Body of pancreas (tissue), 4 donors: ENCODE data around the gene TEAD1. TPM values are rescaled to one million over a fixed set of nuclear protein-coding genes. Genes with fewer than 3 reads are reported as not detected.
"Not testable (repeated sequence)": the region's sequence is repeated elsewhere in the genome, so short reads cannot be mapped to it uniquely, and the experiment has no call there.

Experiments used
- ATAC-seq: fragments of 150-250 bp; one replicate; pipeline ENCODE4 v1.9.1; 2016
- DNase-seq, 4 donors: peaks; one replicate each; pipeline ENCODE4 v3.0.0-alpha.2; 2019
- H3K27ac ChIP-seq, 4 donors: fragments of 200-600 bp; sonication (generic); 1 replicate in 3 of 4; 2 replicates in 1 of 4; pipeline versions ENCODE4 v1.5.1 to v1.6.1; 2016 to 2019; ENCODE audit warnings: mild to moderate bottlenecking in 1 of 4, mixed read lengths in 1 of 4, moderate library complexity in 1 of 4
- H3K27me3 ChIP-seq, 2 donors: fragments of 200-600 bp; sonication (generic); one replicate each; pipeline ENCODE4 v1.6.0; 2016; ENCODE audit warnings: mild to moderate bottlenecking in 1 of 2
- H3K36me3 ChIP-seq, 2 donors: fragments of 200-600 bp; sonication (generic); replicated peaks in 1 of 2; 2 replicates each; pipeline ENCODE4 v1.5.1; 2016; ENCODE audit warnings: low read depth in 2 of 2; ENCODE audit not compliant: insufficient read depth in 1 of 2
- H3K4me1 ChIP-seq: fragments of 200-600 bp; sonication (generic); one replicate; pipeline ENCODE4 v1.6.0; 2016
- H3K4me3 ChIP-seq, 2 donors: fragments of 200-600 bp; sonication (generic); 1 replicate in 1 of 2; 2 replicates in 1 of 2; pipeline ENCODE4 v1.5.1; 2016 to 2019
- H3K9me3 ChIP-seq, 3 donors: fragments of 200-600 bp; sonication (generic); 1 replicate in 2 of 3; 2 replicates in 1 of 3; pipeline ENCODE4 v1.5.1; 2016
- CTCF ChIP-seq, 7 experiments: fragments of 450-650 bp in 4 of 7; fragments of 200-600 bp in 3 of 7; sonication (generic) in 3 of 7; IDR thresholded peaks; one replicate each; pipeline ENCODE4 v1.5.1; 2016 to 2019; ENCODE audit warnings: antibody characterized with exemption in 7 of 7
- POLR2A ChIP-seq, 3 donors: fragments of 450-650 bp; IDR thresholded peaks; one replicate each; pipeline ENCODE4 v1.6.1; 2016; ENCODE audit warnings: antibody characterized with exemption in 3 of 3, mild to moderate bottlenecking in 2 of 3
- WGBS, 2 donors: methylation state at CpG; one replicate each; pipeline ENCODE4 v1.1.5; 2017; 5-methylcytosine and 5-hydroxymethylcytosine counted together
- intact Hi-C: fragments of 100-400 bp; cut with DNase I; formaldehyde crosslinking; loops from one replicate; pipeline ENCODE4 v1.15.1; 2023
- total RNA-seq, 2 donors: library from RNA; depleted of rRNA; stranded (reverse); fragments of >200 nt; gene quantifications; one replicate each; pipeline ENCODE4 v1.1.0, GENCODE V29; 2016

The TEAD1 gene
- total RNA-seq, 2 donors from 2014 or later = 36.9 to 55.0 TPM

GRCh38 chr11:12871788-12872321, 197.6 kb downstream of the TEAD1 start:
- 91 to 96% methylated on average over 11 of the region's 11 CpGs for WGBS, 2 donors
- no peak for ATAC-seq
- H3K4me3 ChIP-seq = no peak overlapping the region
- no peaks in the 10 kb centered on the region for H3K4me1 ChIP-seq
- intact Hi-C loops = no loop called here
- no peak overlapping the region for H3K27ac ChIP-seq
- DNase-seq = no peak
- H3K9me3 ChIP-seq = no peaks in the 10 kb centered on the region
- H3K27me3 ChIP-seq = no peaks in the 10 kb centered on the region
- TF ChIP-seq CTCF (IDR thresholded peaks at IDR 0.05) (no peak), POLR2A (IDR thresholded peaks at IDR 0.05) (no peak)
- no peaks in the 10 kb centered on the region for H3K36me3 ChIP-seq

- Histone ChIP-seq H3K36me3 (no peaks in the 10 kb centered on the region), H3K4me3 (no peak overlapping the region), H3K27me3 (no peaks in the 10 kb centered on the region), H3K27ac (no peak overlapping the region), H3K9me3 (no peaks in the 10 kb centered on the region), H3K4me1 (no peaks in the 10 kb centered on the region)
- no peak for ATAC-seq
- intact Hi-C loops = no loop called here
- no peak for DNase-seq
- TF ChIP-seq CTCF (IDR thresholded peaks at IDR 0.05) (no peak), POLR2A (IDR thresholded peaks at IDR 0.05) (no peak)
- WGBS, 2 donors = 85 to 93% methylated on average over 5 of the region's 5 CpGs
These were observed 202.1 kb downstream of the TEAD1 start for GRCh38 chr11:12876340-12876739.

- Histone ChIP-seq H3K36me3 (peaks cover 0 to 1% of the 10 kb centered on the region in 2 donors), H3K27me3 (no peaks in the 10 kb centered on the region), H3K4me1 (no peaks in the 10 kb centered on the region), H3K9me3 (no peaks in the 10 kb centered on the region), H3K27ac (no peak overlapping the region), H3K4me3 (no peak overlapping the region)
- intact Hi-C loops = no loop called here
- TF ChIP-seq CTCF (IDR thresholded peaks at IDR 0.05) = no peak
- TF ChIP-seq POLR2A (IDR thresholded peaks at IDR 0.05) = no peak
- ATAC-seq (no peak), DNase-seq (no peak)
- 84 to 87% methylated on average over 5 of the region's 5 CpGs for WGBS, 2 donors
These were observed 202.8 kb downstream of the TEAD1 start for GRCh38 chr11:12876988-12877387.

GRCh38 chr11:12877508-12877907, 203.3 kb downstream of the TEAD1 start:
- 87 to 99% methylated on average over 4 of the region's 4 CpGs for WGBS, 2 donors
- H3K4me1 ChIP-seq, DNase-seq, H3K36me3 ChIP-seq, intact Hi-C loops, H3K9me3 ChIP-seq, H3K4me3 ChIP-seq, H3K27ac ChIP-seq, ATAC-seq, H3K27me3 ChIP-seq: not testable (repeated sequence)

GRCh38 chr11:12880327-12880726, 206.1 kb downstream of the TEAD1 start:
- no peak for DNase-seq
- no peaks in the 10 kb centered on the region for H3K9me3 ChIP-seq
- ATAC-seq = no peak
- H3K4me1 ChIP-seq = no peaks in the 10 kb centered on the region
- H3K36me3 ChIP-seq = peaks cover 0 to 2% of the 10 kb centered on the region in 2 donors
- no peak overlapping the region for H3K4me3 ChIP-seq
- TF ChIP-seq POLR2A (IDR thresholded peaks at IDR 0.05) (no peak), CTCF (IDR thresholded peaks at IDR 0.05) (no peak)
- 92 to 94% methylated on average over 6 of the region's 6 CpGs for WGBS, 2 donors
- intact Hi-C loops = no loop called here
- H3K27ac ChIP-seq = no peak overlapping the region
- H3K27me3 ChIP-seq = no peaks in the 10 kb centered on the region
